RWPE1 (cell line): ENCODE results near the gene ZNF710.
"Not testable (repeated sequence)": the region's sequence is repeated elsewhere in the genome, so short reads cannot be mapped to it uniquely, and the experiment has no call there.

ENCODE experiments used
- CTCF ChIA-PET: fragments of 350-600 bp; sonication (Branson Sonifier 250); formaldehyde crosslinking; extraction: SDS; loops from one replicate; lab custom pipeline; 2021; lab: Yijun Ruan, JAX
- POLR2A ChIA-PET: fragments of 400-600 bp; formaldehyde crosslinking; extraction: SDS; loops from one replicate; lab custom pipeline; 2020; ENCODE audit warnings: antibody characterized with exemption; ENCODE audit not compliant: low non-redundant PET; lab: Yijun Ruan, JAX
- DNase-seq: peaks from one replicate; pipeline ENCODE4 v3.0.0; 2012; ENCODE audit warnings: low spot score
- H3K27ac ChIP-seq: fragments of 450-650 bp; 2 replicates; pipeline ENCODE4 v1.5.1; 2017
- TF ChIP-seq, protein P1 (sequence below): fragments of 450-650 bp; conservative IDR thresholded peaks from 2 replicates; pipeline ENCODE4 v1.5.1; 2017; ENCODE audit warnings: low read depth, mild to moderate bottlenecking

Gene ZNF710

GRCh38 chr15:90103701-90104329 is 102.7 kb downstream of the ZNF710 start:
- H3K27ac ChIP-seq, result no peak overlapping the region
- DNase-seq, result no peak
- ChIA-PET POLR2A (no interaction called here), CTCF (interaction anchor here (1.0 kb wide), 1 partner anchor 128 kb away, joined by 4 read pairs; no protein-coding TSS in a partner anchor)
- TF ChIP-seq, protein P1, sequence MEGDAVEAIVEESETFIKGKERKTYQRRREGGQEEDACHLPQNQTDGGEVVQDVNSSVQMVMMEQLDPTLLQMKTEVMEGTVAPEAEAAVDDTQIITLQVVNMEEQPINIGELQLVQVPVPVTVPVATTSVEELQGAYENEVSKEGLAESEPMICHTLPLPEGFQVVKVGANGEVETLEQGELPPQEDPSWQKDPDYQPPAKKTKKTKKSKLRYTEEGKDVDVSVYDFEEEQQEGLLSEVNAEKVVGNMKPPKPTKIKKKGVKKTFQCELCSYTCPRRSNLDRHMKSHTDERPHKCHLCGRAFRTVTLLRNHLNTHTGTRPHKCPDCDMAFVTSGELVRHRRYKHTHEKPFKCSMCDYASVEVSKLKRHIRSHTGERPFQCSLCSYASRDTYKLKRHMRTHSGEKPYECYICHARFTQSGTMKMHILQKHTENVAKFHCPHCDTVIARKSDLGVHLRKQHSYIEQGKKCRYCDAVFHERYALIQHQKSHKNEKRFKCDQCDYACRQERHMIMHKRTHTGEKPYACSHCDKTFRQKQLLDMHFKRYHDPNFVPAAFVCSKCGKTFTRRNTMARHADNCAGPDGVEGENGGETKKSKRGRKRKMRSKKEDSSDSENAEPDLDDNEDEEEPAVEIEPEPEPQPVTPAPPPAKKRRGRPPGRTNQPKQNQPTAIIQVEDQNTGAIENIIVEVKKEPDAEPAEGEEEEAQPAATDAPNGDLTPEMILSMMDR, result no peak

- POLR2A ChIA-PET, result no interaction called here
- TF ChIP-seq, protein P1, result no peak
- no peak for DNase-seq
- H3K27ac ChIP-seq, result no peak overlapping the region
- CTCF ChIA-PET, result interaction anchor here (1.0 kb wide), 1 partner anchor 127 kb away, joined by 4 read pairs; no protein-coding TSS in a partner anchor
Observed at GRCh38 chr15:90104551-90104950, 103.4 kb downstream of the ZNF710 start.

DNA sequence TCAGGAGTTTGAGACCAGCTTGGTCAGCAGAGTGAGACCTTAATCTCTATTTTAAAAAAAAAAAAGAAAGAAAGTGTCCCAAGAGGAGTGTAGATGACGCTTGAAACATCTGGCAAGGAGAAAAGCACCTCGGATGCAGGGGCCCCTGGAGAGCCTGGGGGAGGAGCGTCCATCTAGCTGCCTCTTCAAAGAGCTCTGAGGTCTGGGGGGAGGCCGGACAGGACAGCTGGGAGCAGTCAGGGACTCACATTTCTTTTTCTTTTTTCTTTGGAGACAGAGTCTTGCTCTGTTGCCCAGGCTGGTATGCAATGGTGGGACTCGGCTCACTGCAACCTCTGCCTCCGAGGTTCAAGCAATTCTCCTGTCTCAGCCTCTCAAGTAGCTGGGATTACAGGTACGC is 104.4 kb downstream of the ZNF710 start:
- CTCF ChIA-PET, result interaction anchor here (0.6 kb wide), 3 partner anchors 18 to 179 kb away, joined by 4 to 5 read pairs (median 4); no protein-coding TSS in a partner anchor

GRCh38 chr15:90106522-90107117 is 105.5 kb downstream of the ZNF710 start:
- TF ChIP-seq, protein P1, result no peak
- H3K27ac ChIP-seq, result peak overlapping the region; percentile 54
- peak; percentile 95 for DNase-seq
- ChIA-PET CTCF (interaction anchor here (0.9 to 1.0 kb wide), 3 partner anchors 19 to 114 kb away, joined by 3 to 5 read pairs (median 4); no protein-coding TSS in a partner anchor), POLR2A (no interaction called here)

More for the DNA sequence above, 104.4 kb downstream of the ZNF710 start:
- DNase-seq, result no peak
- TF ChIP-seq, protein P1, result no peak
- POLR2A ChIA-PET, result no interaction called here
- no peak overlapping the region for H3K27ac ChIP-seq

DNA sequence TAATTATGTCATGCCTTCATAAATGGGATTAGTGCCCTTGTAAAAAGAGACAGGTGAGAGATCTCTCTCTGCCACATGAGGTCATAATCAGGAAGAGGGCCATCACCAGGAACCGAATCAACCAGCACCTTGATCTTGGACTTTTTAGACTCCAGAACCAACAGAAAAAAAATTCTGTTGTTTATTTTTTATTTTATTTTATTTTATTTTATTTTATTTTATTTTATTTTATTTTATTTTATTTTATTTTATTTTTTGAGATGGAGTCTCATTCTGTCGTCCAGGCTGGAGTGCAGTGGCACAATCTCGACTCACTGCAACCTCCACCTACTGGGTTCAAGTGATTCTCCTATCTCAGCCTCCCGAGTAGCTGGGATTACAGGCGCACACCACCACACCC is 106.9 kb downstream of the ZNF710 start:
- DNase-seq, POLR2A ChIA-PET, H3K27ac ChIP-seq: not testable (repeated sequence)
- CTCF ChIA-PET, result interaction anchor here (0.7 kb wide), 1 partner anchor 648 kb away, joined by 4 read pairs; no protein-coding TSS in a partner anchor

DNA sequence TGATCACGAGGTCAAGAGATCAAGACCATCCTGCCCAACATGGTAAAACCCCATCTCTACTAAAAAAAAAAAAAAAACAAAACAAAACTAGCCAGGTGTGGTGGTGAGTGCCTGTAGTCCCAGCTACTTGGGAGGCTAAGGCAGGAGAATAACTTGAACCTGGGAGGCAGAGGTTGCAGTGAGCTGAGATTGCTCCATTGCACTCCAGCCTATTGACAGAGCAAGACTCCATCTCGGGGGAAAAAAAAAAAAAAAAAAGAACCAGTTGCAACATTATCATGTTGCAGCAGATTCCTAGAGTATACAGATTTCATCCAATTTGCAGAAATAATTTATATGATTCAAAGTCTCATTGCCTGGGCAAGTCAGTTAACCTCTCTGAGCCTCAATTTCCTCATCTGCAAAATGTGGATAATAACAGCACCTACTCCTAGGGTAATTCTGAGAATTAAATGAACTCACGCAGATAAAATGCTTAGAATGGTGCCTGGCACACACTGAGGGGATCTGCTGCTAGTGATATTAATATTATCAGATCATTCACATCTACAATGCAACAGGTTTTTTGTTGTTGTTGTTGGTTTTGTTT is 108.1 kb downstream of the ZNF710 start:
- CTCF ChIA-PET, H3K27ac ChIP-seq, POLR2A ChIA-PET, DNase-seq: not testable (repeated sequence)

DNA sequence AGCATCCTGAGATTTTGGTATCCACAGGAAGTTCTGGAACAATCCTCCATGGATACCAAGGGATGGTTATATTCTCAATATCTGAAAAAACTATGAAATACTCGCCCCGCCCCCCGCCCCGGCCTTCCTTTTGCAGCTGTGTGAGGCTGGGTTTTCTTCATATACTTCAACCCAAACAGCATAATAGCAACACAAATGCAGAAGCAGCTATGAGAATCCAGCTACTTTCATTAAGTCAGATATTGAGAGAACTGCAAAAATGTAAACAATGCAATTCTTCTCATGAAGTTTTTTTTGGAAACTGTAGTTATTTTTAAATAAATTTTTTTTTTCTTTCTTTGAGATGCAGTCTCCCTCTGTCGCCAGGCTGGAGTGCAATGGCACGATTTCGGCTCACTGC is 112.0 kb downstream of the ZNF710 start:
- no peak overlapping the region for H3K27ac ChIP-seq
- no peak for DNase-seq
- TF ChIP-seq, protein P1, result no peak
- POLR2A ChIA-PET, result no interaction called here
- CTCF ChIA-PET, result no interaction called here
